Measurements from ENCODE around the gene STRADA.

Gene STRADA

DNA sequence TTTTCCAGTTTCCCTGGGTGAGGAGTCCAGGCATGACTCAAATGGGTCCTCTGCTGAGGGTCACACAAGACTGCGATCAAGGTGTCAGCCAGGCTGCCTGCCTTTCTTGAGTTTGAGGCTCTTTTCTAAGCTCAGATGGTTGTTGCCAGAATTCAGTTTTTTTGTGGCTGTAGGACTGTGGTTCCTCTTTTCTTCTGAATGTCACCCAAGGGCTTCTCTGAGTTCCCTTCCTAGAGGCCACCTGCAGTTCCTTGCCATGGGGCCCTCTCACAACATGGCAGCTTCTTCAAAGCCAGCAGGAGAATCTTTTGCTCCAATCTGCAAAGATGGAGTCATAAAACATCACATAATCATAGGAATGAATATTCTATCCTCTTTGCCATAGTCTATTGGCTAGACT is 59.2 kb downstream of the STRADA start:
- DNase-seq: no peak

DNA sequence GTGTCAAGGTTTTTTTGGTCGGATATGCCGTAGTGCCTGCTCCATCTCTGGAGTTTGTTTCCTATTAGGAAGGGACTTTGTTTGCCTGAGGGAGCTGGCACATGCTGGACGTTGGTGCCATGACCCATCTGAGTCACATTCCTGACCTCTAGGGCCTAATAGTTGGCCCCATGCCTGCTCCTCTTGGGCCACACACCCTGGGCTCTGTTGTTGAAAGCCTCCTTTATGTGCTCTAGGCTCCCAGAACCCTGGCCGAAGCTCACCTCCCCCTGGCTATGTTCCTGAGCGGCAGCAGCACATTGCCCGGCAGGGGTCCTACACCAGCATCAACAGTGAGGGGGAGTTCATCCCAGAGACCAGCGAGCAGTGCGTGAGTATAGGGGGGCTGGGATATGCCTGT is 60.1 kb downstream of the STRADA start:
- no peak for DNase-seq

GRCh38 chr17:63680700-63681099 is 60.9 kb downstream of the STRADA start:
- DNase-seq: no peak

GRCh38 chr17:63679214-63679613 is 62.4 kb downstream of the STRADA start:
- DNase-seq: no peak

DNA sequence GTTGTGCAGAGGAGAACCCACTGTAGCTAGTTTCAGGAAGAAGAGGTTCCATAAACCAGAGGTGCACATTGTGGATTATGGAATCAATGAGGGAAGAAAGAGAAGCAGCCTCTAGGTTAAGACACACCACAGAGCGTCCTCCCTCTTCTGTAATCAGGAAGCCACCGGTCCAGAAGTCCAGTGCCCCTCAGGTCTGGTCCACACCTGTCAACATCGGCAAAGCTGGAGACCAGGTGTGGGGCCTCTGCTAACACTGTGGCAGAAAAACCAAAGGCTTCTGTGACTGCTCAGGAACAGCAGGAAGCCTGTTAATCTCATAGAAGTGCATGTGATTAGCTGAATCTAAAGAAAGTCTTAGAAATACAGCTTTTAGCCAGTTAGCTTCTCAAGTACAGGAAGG is 65.0 kb downstream of the STRADA start:
- no peak for DNase-seq

- no peak for DNase-seq
Observed at GRCh38 chr17:63675607-63676546, 65.7 kb downstream of the STRADA start.

DNA sequence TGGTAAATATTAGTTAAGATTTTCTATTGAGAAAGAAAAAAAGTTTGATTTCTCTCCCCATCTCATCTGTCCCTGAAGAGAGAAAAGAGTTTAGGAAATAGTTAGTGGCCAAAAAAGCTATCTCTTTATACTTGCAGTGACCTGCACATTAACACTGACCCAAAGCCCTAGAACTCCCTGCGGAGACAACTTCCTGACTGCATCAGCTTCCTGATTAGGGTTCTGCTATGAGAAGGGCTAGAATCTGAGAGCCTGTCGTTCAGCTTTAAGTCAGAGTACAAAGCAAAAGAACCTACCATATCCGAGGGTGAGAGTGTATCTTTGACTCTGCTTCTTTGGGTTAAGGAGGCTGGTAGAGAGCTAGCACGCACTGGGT is 66.4 kb downstream of the STRADA start:
- no peak for DNase-seq

GRCh38 chr17:63672856-63673255 is 68.7 kb downstream of the STRADA start:
- DNase-seq: no peak

GRCh38 chr17:63665527-63666214 is 75.9 kb downstream of the STRADA start:
- no peak for DNase-seq

DNA sequence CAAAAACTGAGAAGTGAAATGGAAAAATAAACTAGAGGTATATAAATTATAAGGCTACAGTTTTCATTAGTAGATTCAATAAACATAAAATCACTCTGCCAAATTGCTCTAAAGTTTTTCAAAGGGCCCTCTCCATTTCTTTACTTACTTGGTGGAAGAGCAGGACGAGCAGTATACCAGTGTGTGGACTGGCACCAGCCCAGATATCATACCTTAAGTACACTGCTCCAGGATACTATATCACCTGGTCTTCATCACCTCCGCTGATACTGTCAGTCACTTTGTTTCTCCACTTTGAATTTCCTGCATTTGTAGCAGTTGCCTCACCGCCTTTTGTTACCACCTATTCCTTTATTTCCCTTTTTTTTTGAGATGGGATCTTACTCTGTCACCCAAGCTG is 81.7 kb downstream of the STRADA start:
- no peak for DNase-seq

DNA sequence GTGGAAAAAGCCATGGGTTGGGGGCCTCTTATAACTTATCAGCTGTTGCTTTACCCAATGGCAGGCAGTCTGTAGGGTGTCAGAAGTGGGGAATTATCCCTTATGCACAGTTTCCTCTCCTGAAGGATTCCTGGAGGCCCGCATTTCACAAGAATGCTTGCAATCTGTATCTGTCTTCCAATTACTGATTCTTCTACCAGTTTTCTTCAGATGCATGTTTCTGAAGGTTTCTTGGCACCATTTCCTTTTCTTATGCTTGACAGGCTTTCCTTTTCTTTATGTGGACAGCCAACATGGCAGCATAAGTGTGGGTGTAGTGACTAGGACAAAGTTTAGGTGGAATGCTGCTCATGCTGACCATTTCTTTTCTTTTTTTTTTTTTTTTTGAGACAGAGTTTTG is 83.2 kb downstream of the STRADA start:
- no peak for DNase-seq

DNA sequence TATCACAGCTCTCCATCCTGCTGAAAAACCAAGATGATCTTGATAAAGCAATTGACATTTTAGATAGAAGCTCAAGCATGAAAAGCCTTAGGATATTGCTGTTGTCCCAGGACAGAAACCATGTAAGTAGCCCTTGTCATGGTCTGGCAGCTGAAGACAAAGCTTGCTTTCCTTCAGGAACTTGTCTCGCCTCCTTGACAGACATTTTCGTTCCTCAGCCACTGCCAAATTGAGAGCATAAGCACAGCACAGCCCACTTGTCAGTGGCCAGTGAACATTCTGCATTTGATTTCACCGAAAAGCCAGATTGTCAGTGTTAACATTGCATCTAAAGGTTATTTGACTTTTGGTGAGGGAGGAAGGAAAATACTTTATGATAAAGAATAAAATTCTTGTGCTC is 83.8 kb downstream of the STRADA start:
- no peak for DNase-seq

DNA sequence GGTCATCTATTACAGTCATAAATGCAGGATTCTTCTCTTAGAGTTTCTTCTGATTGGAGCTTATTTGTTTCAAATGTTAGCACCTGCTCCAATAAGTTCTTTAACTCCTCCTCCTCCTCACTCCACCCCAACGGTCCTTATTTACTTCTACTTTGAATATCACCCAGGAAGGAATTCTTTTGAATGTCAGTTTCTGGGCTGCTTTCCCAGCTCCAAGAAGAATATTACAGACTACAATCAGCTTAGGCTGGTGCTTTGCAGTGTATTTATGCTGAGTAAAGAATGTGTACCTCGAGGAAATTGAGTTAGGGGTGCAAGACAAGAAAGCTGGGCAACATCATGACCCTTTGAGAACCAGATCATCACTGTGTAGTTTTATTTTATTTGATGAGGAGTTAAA is 88.5 kb downstream of the STRADA start:
- no peak for DNase-seq

Data from RPMI8226 (cell line).